Parathyroid adenoma (tissue), 2 donors: ENCODE measurements around the gene ATP5F1E.

Experiments used
- H2AFZ ChIP-seq: fragments of 300-600 bp; sonication (generic); one replicate; pipeline ENCODE4 v1.7.0; 2017; ENCODE audit warnings: antibody characterized with exemption, mild to moderate bottlenecking
- H3K27ac ChIP-seq: fragments of 300-600 bp; sonication (generic); one replicate; pipeline ENCODE4 v1.7.0; 2017
- H3K27me3 ChIP-seq: fragments of 300-600 bp; sonication (generic); one replicate; pipeline ENCODE4 v1.7.0; 2017; ENCODE audit warnings: low read length; ENCODE audit not compliant: control insufficient read depth, insufficient read depth
- H3K36me3 ChIP-seq: fragments of 300-600 bp; sonication (generic); one replicate; pipeline ENCODE4 v1.7.0; 2017; ENCODE audit warnings: low read length; ENCODE audit not compliant: control insufficient read depth, insufficient read depth
- H3K4me1 ChIP-seq: fragments of 300-600 bp; sonication (generic); one replicate; pipeline ENCODE4 v1.7.0; 2017; ENCODE audit warnings: control low read depth
- H3K4me2 ChIP-seq: fragments of 300-600 bp; sonication (generic); one replicate; pipeline ENCODE4 v1.7.0; 2017; ENCODE audit warnings: low read length
- H3K4me3 ChIP-seq: fragments of 300-600 bp; sonication (generic); one replicate; pipeline ENCODE4 v1.7.0; 2017; ENCODE audit warnings: low read depth, low read length
- H3K79me2 ChIP-seq: fragments of 300-600 bp; sonication (generic); one replicate; pipeline ENCODE4 v1.7.0; 2017; ENCODE audit warnings: control low read depth
- H3K9ac ChIP-seq: fragments of 300-600 bp; sonication (generic); one replicate; pipeline ENCODE4 v1.7.0; 2017; ENCODE audit warnings: mild to moderate bottlenecking
- H3K9me3 ChIP-seq: fragments of 300-600 bp; sonication (generic); one replicate; pipeline ENCODE4 v1.7.0; 2017; ENCODE audit warnings: low read length; ENCODE audit not compliant: control insufficient read depth
- TF ChIP-seq, protein P1 (sequence below): fragments of 300-600 bp; sonication (generic); IDR thresholded peaks from one replicate; pipeline ENCODE4 v1.7.0; 2017; ENCODE audit warnings: antibody characterized with exemption, mild to moderate bottlenecking
- donor health status: primary hyperparathyroidism.

ATP5F1E gene

GRCh38 chr20:59032023-59032712 is at the start of gene ATP5F1E:
TSS of gene ATP5F1E (minus strand) at chr20:59032335. CDS start at chr20:59032251, 84 bp downstream.
- Histone ChIP-seq H3K4me3 (peak within 1 kb of the TSS; percentile 87), H3K27me3 (no peaks in the 10 kb centered on the region), H3K9ac (no peak within 1 kb of the TSS), H3K4me1 (peaks cover 16% of the 10 kb centered on the region), H3K79me2 (peaks cover 10% of the 10 kb centered on the region), H3K4me2 (peak within 1 kb of the TSS; percentile 86), H2AFZ (peak within 1 kb of the TSS; percentile 94), H3K27ac (peak within 1 kb of the TSS; percentile 84), H3K9me3 (no peaks in the 10 kb centered on the region), H3K36me3 (no peaks in the 10 kb centered on the region)
- TF ChIP-seq, protein P1, sequence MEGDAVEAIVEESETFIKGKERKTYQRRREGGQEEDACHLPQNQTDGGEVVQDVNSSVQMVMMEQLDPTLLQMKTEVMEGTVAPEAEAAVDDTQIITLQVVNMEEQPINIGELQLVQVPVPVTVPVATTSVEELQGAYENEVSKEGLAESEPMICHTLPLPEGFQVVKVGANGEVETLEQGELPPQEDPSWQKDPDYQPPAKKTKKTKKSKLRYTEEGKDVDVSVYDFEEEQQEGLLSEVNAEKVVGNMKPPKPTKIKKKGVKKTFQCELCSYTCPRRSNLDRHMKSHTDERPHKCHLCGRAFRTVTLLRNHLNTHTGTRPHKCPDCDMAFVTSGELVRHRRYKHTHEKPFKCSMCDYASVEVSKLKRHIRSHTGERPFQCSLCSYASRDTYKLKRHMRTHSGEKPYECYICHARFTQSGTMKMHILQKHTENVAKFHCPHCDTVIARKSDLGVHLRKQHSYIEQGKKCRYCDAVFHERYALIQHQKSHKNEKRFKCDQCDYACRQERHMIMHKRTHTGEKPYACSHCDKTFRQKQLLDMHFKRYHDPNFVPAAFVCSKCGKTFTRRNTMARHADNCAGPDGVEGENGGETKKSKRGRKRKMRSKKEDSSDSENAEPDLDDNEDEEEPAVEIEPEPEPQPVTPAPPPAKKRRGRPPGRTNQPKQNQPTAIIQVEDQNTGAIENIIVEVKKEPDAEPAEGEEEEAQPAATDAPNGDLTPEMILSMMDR: no peak

DNA sequence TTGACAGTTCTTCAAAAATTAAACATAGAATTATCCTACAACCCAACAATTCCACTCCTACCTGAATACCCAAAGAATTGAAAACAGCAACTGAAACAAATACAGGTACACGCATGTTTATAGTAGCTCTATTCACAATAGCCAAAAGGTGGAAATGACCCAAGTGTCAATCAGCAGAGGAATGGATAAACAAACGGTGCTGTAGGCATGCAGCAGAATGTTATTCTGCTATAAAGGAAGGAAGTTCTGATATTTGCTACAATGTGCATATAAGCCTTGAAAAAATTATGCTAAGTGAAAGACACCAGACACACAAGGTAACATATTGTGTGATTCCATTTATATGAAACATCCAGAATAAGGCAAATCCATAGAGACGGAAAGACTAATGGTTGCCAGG is 48.9 kb upstream of the ATP5F1E start:
- no peak overlapping the region for H3K4me2 ChIP-seq
- H3K4me1 ChIP-seq: no peaks in the 10 kb centered on the region
- no peaks in the 10 kb centered on the region for H3K36me3 ChIP-seq
- H3K9me3 ChIP-seq: no peaks in the 10 kb centered on the region
- no peak overlapping the region for H3K27ac ChIP-seq
- H3K9ac ChIP-seq: no peak overlapping the region
- no peak overlapping the region for H3K4me3 ChIP-seq
- H3K27me3 ChIP-seq: no peaks in the 10 kb centered on the region
- no peak overlapping the region for H2AFZ ChIP-seq
- H3K79me2 ChIP-seq: no peaks in the 10 kb centered on the region
- TF ChIP-seq, protein P1: no peak

GRCh38 chr20:59078231-59078630 is 46.1 kb upstream of the ATP5F1E start:
- H3K27me3 ChIP-seq: no peaks in the 10 kb centered on the region
- TF ChIP-seq, protein P1: no peak
- no peaks in the 10 kb centered on the region for H3K9me3 ChIP-seq
- H3K4me3 ChIP-seq: no peak overlapping the region
- no peak overlapping the region for H3K4me2 ChIP-seq
- no peaks in the 10 kb centered on the region for H3K4me1 ChIP-seq
- H3K79me2 ChIP-seq: no peaks in the 10 kb centered on the region
- no peaks in the 10 kb centered on the region for H3K36me3 ChIP-seq
- no peak overlapping the region for H3K9ac ChIP-seq
- no peak overlapping the region for H3K27ac ChIP-seq
- H2AFZ ChIP-seq: no peak overlapping the region

- Histone ChIP-seq H3K79me2 (no peaks in the 10 kb centered on the region), H3K9ac (no peak overlapping the region), H2AFZ (no peak overlapping the region), H3K4me1 (no peaks in the 10 kb centered on the region), H3K36me3 (no peaks in the 10 kb centered on the region), H3K9me3 (no peaks in the 10 kb centered on the region), H3K27ac (no peak overlapping the region), H3K4me2 (no peak overlapping the region), H3K4me3 (no peak overlapping the region), H3K27me3 (no peaks in the 10 kb centered on the region)
- TF ChIP-seq, protein P1: no peak
Observed at GRCh38 chr20:59077705-59078104, 45.6 kb upstream of the ATP5F1E start.

DNA sequence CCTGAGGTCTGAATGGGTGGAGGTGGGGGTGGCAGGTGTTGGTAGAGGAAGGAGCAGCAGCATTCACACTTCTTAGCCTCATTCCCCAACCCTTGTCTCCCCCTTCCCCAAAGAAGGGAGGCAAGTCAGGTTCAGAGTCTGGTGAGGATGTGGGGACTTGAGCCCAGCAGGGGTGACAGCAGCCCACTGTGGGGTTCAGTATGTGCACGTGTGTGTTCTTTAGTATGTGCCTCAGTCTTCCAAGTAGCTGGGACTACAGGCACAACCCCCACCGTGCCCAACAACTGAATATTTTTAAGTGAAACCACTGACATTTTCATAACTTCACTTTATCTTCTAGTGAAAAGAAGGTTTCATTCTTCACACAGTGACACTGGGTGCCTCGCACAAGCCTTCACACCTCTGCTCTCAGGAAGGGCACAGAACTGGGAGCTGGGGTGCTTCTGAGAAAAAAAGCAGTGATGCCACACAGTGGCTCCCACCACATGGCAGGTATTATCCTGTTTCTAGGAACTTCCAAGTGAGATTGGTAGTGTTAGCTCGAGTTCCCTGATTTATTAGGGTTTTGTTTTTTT is 43.9 kb upstream of the ATP5F1E start:
- H3K4me3 ChIP-seq: no peak overlapping the region
- H2AFZ ChIP-seq: no peak overlapping the region
- no peak overlapping the region for H3K27ac ChIP-seq
- no peaks in the 10 kb centered on the region for H3K27me3 ChIP-seq
- H3K9ac ChIP-seq: no peak overlapping the region
- no peaks in the 10 kb centered on the region for H3K9me3 ChIP-seq
- H3K79me2 ChIP-seq: no peaks in the 10 kb centered on the region
- TF ChIP-seq, protein P1: no peak
- H3K36me3 ChIP-seq: no peaks in the 10 kb centered on the region
- no peak overlapping the region for H3K4me2 ChIP-seq
- H3K4me1 ChIP-seq: no peaks in the 10 kb centered on the region
